ENCODE results near the gene SMC2. TPM values are rescaled to one million over a fixed set of nuclear protein-coding genes. Genes with fewer than 3 reads are reported as not detected.

The SMC2 gene
- total RNA-seq, result 1 to 10 TPM; 3.2 to 9.7 (median 5.5) TPM
- polyA plus RNA-seq, result 1 to 10 TPM; 3.2 to 5.2 TPM
- long read RNA-seq, donor 1, partial matches to known transcripts, result 11 of 15 reads
- long read RNA-seq, donor 1, other reads (novel, unspliced or antisense), result 4 of 15 reads
- long read RNA-seq, donor 2, partial matches to known transcripts, result 49 of 49 reads
- long read RNA-seq, donor 2, other reads (novel, unspliced or antisense), result 0 of 49 reads
- long read RNA-seq, donor 3, full-length matches to known transcripts, result 6 of 14 reads
- long read RNA-seq, donor 3, partial matches to known transcripts, result 3 of 14 reads
- long read RNA-seq, donor 3, other reads (novel, unspliced or antisense), result 5 of 14 reads

- Histone ChIP-seq H3K27me3 (no peaks in the 10 kb centered on the region), H3K4me1 (ENCODE audit: insufficient read depth) (peaks cover 7% of the 10 kb centered on the region), H3K27ac (peak within 1 kb of the TSS; percentile 78 to 97), H3K4me3 (peak within 1 kb of the TSS; percentile 58), H3K36me3 (no peaks in the 10 kb centered on the region), H3K9me3 (no peaks in the 10 kb centered on the region)
- TF ChIP-seq POLR2A (IDR thresholded peaks at IDR 0.05), result peak; percentile 75
- TF ChIP-seq CTCF (IDR thresholded peaks at IDR 0.05), result no peak
- TF ChIP-seq EP300 (IDR thresholded peaks at IDR 0.05), result no peak
- intact Hi-C loops (cut with DNase I), result no loop called here
- WGBS, 3 donors, result 0 to 1% (median 0%) methylated on average over 56 to 58 of the region's 58 CpGs
- peak; percentile 86 to 95 (median 92) for DNase-seq
Observed at GRCh38 chr9:104093647-104094533, at the start of gene SMC2. Gene SMC2, plus strand, starts transcription at chr9:104094309. Its CDS starts 1,076 bp downstream, at chr9:104095385.

- Histone ChIP-seq H3K4me1 (ENCODE audit: insufficient read depth) (no peaks in the 10 kb centered on the region), H3K27me3 (no peaks in the 10 kb centered on the region), H3K36me3 (no peaks in the 10 kb centered on the region), H3K27ac (no peak overlapping the region), H3K4me3 (no peak overlapping the region), H3K9me3 (no peaks in the 10 kb centered on the region)
- DNase-seq, result no peak
- TF ChIP-seq POLR2A (IDR thresholded peaks at IDR 0.05) (no peak), CTCF (IDR thresholded peaks at IDR 0.05) (no peak), EP300 (IDR thresholded peaks at IDR 0.05) (no peak)
- intact Hi-C loops (cut with DNase I), result no loop called here
- 82 to 97% (median 95%) methylated on average over 1 of the region's 1 CpG for WGBS, 3 donors
Observed at GRCh38 chr9:104068546-104068945, 25.6 kb upstream of the SMC2 start.

- Histone ChIP-seq H3K4me3 (no peak overlapping the region), H3K27ac (no peak overlapping the region), H3K36me3 (no peaks in the 10 kb centered on the region), H3K9me3 (no peaks in the 10 kb centered on the region), H3K4me1 (ENCODE audit: insufficient read depth) (peaks cover 2% of the 10 kb centered on the region), H3K27me3 (no peaks in the 10 kb centered on the region)
- DNase-seq, result no peak
- intact Hi-C loops (cut with DNase I), result no loop called here
- TF ChIP-seq POLR2A (IDR thresholded peaks at IDR 0.05) (no peak), CTCF (IDR thresholded peaks at IDR 0.05) (no peak), EP300 (IDR thresholded peaks at IDR 0.05) (no peak)
- WGBS, 3 donors, result 96 to 98% (median 98%) methylated on average over 1 of the region's 1 CpG
Observed at GRCh38 chr9:104069288-104069687, 24.8 kb upstream of the SMC2 start.

GRCh38 chr9:104071589-104071988, 22.5 kb upstream of the SMC2 start:
- H3K27me3 ChIP-seq, result no peaks in the 10 kb centered on the region
- peaks cover 2% of the 10 kb centered on the region for H3K4me1 ChIP-seq (ENCODE audit: insufficient read depth)
- no peak for DNase-seq
- 92 to 96% (median 95%) methylated on average over 1 of the region's 1 CpG for WGBS, 3 donors
- intact Hi-C loops (cut with DNase I), result no loop called here
- no peaks in the 10 kb centered on the region for H3K36me3 ChIP-seq
- H3K9me3 ChIP-seq, result no peaks in the 10 kb centered on the region
- H3K4me3 ChIP-seq, result no peak overlapping the region
- no peak for TF ChIP-seq EP300 (IDR thresholded peaks at IDR 0.05)
- no peak for TF ChIP-seq POLR2A (IDR thresholded peaks at IDR 0.05)
- TF ChIP-seq CTCF (IDR thresholded peaks at IDR 0.05), result no peak
- H3K27ac ChIP-seq, result no peak overlapping the region

Measured in ovary (tissue), 10 donors.